Gastrocnemius medialis (tissue), 4 donors: Measurements from ENCODE around the gene FAM83G. TPM values are rescaled to one million over a fixed set of nuclear protein-coding genes. Genes with fewer than 3 reads are reported as not detected.

Experiments used
- ATAC-seq, 2 donors: fragments of 150-250 bp; one replicate each; pipeline ENCODE4 v1.9.1; 2016
- DNase-seq, 2 donors: peaks; one replicate each; pipeline ENCODE4 v3.0.0-alpha.2; 2019
- H3K27ac ChIP-seq, 4 donors: fragments of 200-600 bp; sonication (generic); 1 replicate in 1 of 4; 2 replicates in 3 of 4; pipeline ENCODE4 v1.5.1; 2016 to 2018; ENCODE audit warnings: mild to moderate bottlenecking in 2 of 4, moderate library complexity in 1 of 4
- H3K27me3 ChIP-seq, 3 donors: fragments of 200-600 bp; sonication (generic) in 2 of 3; 1 replicate in 1 of 3; 2 replicates in 2 of 3; pipeline versions ENCODE4 v1.5.1 to v1.6.0; 2016 to 2019; ENCODE audit warnings: mild to moderate bottlenecking in 1 of 3, moderate library complexity in 1 of 3
- H3K36me3 ChIP-seq, 2 donors: fragments of 200-600 bp; sonication (generic) in 1 of 2; one replicate each; pipeline ENCODE4 v1.5.1; 2017 to 2018
- H3K4me1 ChIP-seq, 2 donors: fragments of 200-600 bp; sonication (generic) in 1 of 2; one replicate each; pipeline ENCODE4 v1.5.1; 2016 to 2017; ENCODE audit warnings: mild to moderate bottlenecking in 2 of 2
- H3K4me3 ChIP-seq, 4 donors: fragments of 200-600 bp; sonication (generic) in 3 of 4; 1 replicate in 1 of 4; 2 replicates in 3 of 4; pipeline ENCODE4 v1.5.1; 2016 to 2019; ENCODE audit warnings: mild to moderate bottlenecking in 2 of 4
- H3K9me3 ChIP-seq, 3 donors: fragments of 200-600 bp; sonication (generic) in 2 of 3; 1 replicate in 1 of 3; 2 replicates in 2 of 3; pipeline ENCODE4 v1.5.1; 2016 to 2019
- POLR2A ChIP-seq, 2 donors: fragments of 450-650 bp; IDR thresholded peaks; one replicate each; pipeline ENCODE4 v1.6.1; 2017; ENCODE audit warnings: antibody characterized with exemption in 2 of 2, mild to moderate bottlenecking in 2 of 2, moderate library complexity in 2 of 2
- in situ Hi-C, 4 donors: fragments of 200-750 bp; cut with MboI; loops; one replicate each; pipeline versions ENCODE4 v1.15.0 to v1.8.0; 2017; ENCODE audit warnings: low sequenced_read_pairs in 4 of 4
- intact Hi-C: fragments of 100-400 bp; cut with DNase I; formaldehyde crosslinking; loops from one replicate; pipeline ENCODE4 v1.15.1; 2023; ENCODE audit warnings: low total_unique reads
- total RNA-seq, 4 donors: library from RNA; depleted of rRNA; stranded (reverse); fragments of >200 nt; gene quantifications; one replicate each; pipeline versions ENCODE4 v1.1.0 to v1.2.3, GENCODE V29; 2016
- TF ChIP-seq, protein P1 (sequence below), 5 experiments: fragments of 450-650 bp in 3 of 5; fragments of 200-600 bp in 2 of 5; sonication (generic) in 2 of 5; IDR thresholded peaks in 4 of 5; conservative IDR thresholded peaks in 1 of 5; 1 replicate in 4 of 5; 2 replicates in 1 of 5; pipeline ENCODE4 v1.5.1; 2016 to 2019; ENCODE audit warnings: antibody characterized with exemption in 5 of 5, mild to moderate bottlenecking in 3 of 5, moderate library complexity in 3 of 5

The FAM83G gene
- total RNA-seq, 4 donors from 2014 or later = 8.2 to 25.6 (median 16.9) TPM

DNA sequence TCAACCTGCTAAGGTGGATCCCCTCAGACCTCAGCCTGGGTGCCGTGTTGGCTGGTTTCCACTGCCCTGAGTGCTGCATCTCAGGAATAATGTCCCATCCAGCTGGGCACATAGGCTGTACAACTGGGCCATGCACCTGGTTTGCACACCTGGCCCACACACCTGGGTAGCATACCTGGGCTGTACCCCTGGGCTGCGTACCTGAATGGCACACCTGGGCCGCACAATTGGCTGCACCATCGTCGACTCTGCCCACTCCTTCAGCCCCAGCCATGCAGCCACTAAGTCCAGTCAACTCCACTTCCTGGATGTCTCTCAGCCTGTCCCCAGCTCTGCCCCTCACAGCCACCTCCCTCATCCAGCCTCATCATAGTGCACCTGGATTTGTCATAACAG lies 44.7 kb downstream of the FAM83G start:
- Histone ChIP-seq H3K27ac (no peak overlapping the region), H3K27me3 (no peaks in the 10 kb centered on the region), H3K4me1 (no peaks in the 10 kb centered on the region), H3K9me3 (no peaks in the 10 kb centered on the region), H3K4me3 (no peak overlapping the region), H3K36me3 (no peaks in the 10 kb centered on the region)
- no peak for ATAC-seq
- in situ Hi-C loops (loop anchor here in 1 of 4 donors (10.0 kb wide), 1 partner anchor 55 kb away; no protein-coding TSS in a partner anchor), intact Hi-C loops (no loop called here)
- TF ChIP-seq, protein P1, sequence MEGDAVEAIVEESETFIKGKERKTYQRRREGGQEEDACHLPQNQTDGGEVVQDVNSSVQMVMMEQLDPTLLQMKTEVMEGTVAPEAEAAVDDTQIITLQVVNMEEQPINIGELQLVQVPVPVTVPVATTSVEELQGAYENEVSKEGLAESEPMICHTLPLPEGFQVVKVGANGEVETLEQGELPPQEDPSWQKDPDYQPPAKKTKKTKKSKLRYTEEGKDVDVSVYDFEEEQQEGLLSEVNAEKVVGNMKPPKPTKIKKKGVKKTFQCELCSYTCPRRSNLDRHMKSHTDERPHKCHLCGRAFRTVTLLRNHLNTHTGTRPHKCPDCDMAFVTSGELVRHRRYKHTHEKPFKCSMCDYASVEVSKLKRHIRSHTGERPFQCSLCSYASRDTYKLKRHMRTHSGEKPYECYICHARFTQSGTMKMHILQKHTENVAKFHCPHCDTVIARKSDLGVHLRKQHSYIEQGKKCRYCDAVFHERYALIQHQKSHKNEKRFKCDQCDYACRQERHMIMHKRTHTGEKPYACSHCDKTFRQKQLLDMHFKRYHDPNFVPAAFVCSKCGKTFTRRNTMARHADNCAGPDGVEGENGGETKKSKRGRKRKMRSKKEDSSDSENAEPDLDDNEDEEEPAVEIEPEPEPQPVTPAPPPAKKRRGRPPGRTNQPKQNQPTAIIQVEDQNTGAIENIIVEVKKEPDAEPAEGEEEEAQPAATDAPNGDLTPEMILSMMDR (IDR thresholded peaks at IDR 0.05 in 4 of 5, conservative IDR thresholded peaks at IDR 0.05 in 1 of 5) = no peak
- TF ChIP-seq POLR2A (IDR thresholded peaks at IDR 0.05) = no peak
- no peak for DNase-seq

DNA sequence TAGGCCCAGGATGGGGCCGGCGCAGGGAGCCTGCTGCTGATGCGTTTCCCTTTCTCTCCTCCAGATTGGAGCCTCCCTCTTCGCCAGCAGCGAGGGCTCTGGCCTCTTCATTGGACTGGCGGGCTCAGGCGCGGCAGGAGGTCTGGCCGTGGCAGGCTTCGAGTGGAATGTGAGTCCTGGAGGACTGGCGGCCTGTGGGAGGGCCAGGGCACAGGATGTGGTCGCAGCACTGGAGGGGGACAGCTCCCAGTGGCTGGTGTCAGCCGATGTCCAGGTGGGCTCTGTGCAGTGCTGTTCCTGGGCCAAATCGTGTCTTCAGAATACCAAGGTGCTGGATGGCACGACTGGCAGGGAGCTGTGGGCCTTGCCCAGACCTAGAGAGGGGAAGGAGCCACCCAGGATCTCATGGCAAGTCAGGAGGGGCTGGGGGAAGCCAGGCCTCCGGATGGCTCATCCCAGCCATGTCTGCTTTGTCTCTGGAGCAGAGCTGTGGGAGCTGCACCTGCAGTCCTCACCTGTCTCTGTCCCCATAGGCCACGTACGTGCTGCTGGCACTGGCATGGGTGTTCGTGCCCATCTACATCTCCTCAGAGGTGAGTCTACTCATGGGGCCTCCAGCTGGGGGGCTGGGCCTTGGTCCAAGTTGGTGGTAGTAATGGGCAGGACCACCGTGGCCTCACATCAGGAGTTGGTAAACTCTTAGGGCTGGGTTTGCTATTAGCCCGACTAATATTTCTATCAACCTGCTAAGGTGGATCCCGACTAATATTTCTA lies 45.3 kb downstream of the FAM83G start:
- H3K9me3 ChIP-seq = no peaks in the 10 kb centered on the region
- in situ Hi-C loops (no loop called here), intact Hi-C loops (no loop called here)
- no peak overlapping the region for H3K4me3 ChIP-seq
- no peaks in the 10 kb centered on the region for H3K27me3 ChIP-seq
- H3K36me3 ChIP-seq = no peaks in the 10 kb centered on the region
- no peak for TF ChIP-seq POLR2A (IDR thresholded peaks at IDR 0.05)
- TF ChIP-seq, protein P1 (IDR thresholded peaks at IDR 0.05 in 4 of 5, conservative IDR thresholded peaks at IDR 0.05 in 1 of 5) = no peak
- no peak overlapping the region for H3K27ac ChIP-seq
- no peak for DNase-seq
- no peaks in the 10 kb centered on the region for H3K4me1 ChIP-seq
- no peak for ATAC-seq

DNA sequence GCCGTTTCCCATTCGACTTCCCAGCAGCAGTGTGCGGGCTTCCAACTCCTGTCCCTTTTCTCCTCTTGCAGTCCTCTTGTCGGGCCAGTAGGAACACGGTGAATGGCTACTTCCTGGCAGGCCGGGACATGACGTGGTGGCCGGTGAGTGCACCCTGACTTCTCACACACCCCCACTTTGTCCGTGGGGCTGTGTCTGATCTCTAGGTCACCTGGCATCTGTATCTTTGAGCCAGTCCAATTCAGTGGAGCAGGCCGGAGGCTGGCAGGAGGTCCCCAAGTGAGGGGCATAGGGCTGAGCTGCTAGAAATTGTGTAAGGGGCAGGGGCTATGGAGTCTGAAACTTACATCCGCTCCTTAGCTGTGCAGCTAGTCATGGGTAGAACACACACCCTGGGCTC lies 46.0 kb downstream of the FAM83G start:
- Histone ChIP-seq H3K27ac (no peak overlapping the region), H3K27me3 (no peaks in the 10 kb centered on the region), H3K4me1 (no peaks in the 10 kb centered on the region), H3K4me3 (no peak overlapping the region), H3K9me3 (no peaks in the 10 kb centered on the region), H3K36me3 (no peaks in the 10 kb centered on the region)
- ATAC-seq (no peak), DNase-seq (no peak)
- in situ Hi-C loops = no loop called here
- intact Hi-C loops = no loop called here
- TF ChIP-seq POLR2A (IDR thresholded peaks at IDR 0.05) = no peak
- TF ChIP-seq, protein P1 (IDR thresholded peaks at IDR 0.05 in 4 of 5, conservative IDR thresholded peaks at IDR 0.05 in 1 of 5) = no peak

DNA sequence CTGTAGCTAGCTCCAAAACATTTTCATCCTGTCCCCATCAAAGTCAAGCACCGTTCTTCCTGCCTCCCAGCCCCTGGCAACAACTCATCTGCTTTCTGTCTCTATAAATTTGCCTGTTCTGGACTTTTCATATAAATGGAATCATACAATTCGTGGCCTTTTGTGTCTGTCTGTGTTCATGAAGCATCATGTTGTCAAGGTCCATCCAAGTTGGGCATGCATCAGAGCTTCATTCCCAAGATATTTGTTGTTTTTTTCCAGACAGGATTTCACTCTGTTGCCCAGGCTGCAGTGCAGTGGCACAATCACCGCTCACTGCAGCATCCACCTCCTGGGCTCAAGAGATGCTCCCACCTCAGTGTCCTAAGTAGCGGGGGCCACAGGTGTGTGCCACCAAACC lies 46.7 kb downstream of the FAM83G start:
- intact Hi-C loops = no loop called here
- no peak overlapping the region for H3K4me3 ChIP-seq
- H3K9me3 ChIP-seq = no peaks in the 10 kb centered on the region
- no peak for TF ChIP-seq POLR2A (IDR thresholded peaks at IDR 0.05)
- TF ChIP-seq, protein P1 (IDR thresholded peaks at IDR 0.05 in 4 of 5, conservative IDR thresholded peaks at IDR 0.05 in 1 of 5) = no peak
- DNase-seq (no peak), ATAC-seq (no peak)
- no peaks in the 10 kb centered on the region for H3K27me3 ChIP-seq
- H3K4me1 ChIP-seq = no peaks in the 10 kb centered on the region
- no peak overlapping the region for H3K27ac ChIP-seq
- in situ Hi-C loops = no loop called here
- H3K36me3 ChIP-seq = no peaks in the 10 kb centered on the region
